ENCODE data around the gene DHRS12. TPM values are rescaled to one million over a fixed set of nuclear protein-coding genes. Genes with fewer than 3 reads are reported as not detected.

Gene DHRS12
- total RNA-seq, 1 donor from 2014 or later = 12.5 TPM

DNA sequence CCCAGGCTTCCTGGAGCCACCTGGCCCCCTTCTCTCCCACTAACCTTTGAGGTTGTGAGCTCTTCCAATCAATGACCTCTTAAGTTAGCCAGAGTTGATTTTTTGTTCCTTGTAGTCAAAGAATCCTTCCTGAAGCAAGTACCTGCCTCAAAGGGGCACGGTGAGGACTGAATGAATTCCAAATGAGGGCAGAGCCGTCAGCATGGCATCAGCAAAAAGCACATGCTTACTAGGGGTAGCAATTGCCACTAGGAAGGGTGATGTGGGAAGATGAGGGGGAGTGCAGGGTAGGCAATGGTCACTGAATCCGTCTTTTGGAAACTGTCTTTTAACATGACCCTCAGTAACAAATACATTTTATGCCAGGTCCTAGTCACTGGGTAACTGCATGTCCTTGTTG lies 15.6 kb upstream of the DHRS12 start:
- Histone ChIP-seq H3K27me3 (no peaks in the 10 kb centered on the region), H3K36me3 (no peaks in the 10 kb centered on the region), H3K4me1 (peaks cover 36% of the 10 kb centered on the region), H3K27ac (no peak overlapping the region), H3K9me3 (no peaks in the 10 kb centered on the region), H3K4me3 (no peak overlapping the region)
- DNase-seq (ENCODE audit: extremely low spot score in 2 of 2) = no peak
- TF ChIP-seq POLR2A (IDR thresholded peaks at IDR 0.05) (no peak), CTCF (IDR thresholded peaks at IDR 0.05) (no peak), POLR2AphosphoS5 (IDR thresholded peaks at IDR 0.05; ENCODE audit: insufficient read depth in 1 of 2, low read depth in 1 of 2) (no peak)
- intact Hi-C loops (cut with DNase I) = loop anchor here (10.0 kb wide), 1 partner anchor 305 kb away; the partner anchor contains the start of gene NEK5

GRCh38 chr13:51818781-51819511 lies 15.0 kb upstream of the DHRS12 start:
- H3K4me3 ChIP-seq = no peak overlapping the region
- H3K36me3 ChIP-seq = no peaks in the 10 kb centered on the region
- intact Hi-C loops (cut with DNase I) = loop anchor here (10.0 kb wide), 1 partner anchor 306 kb away; the partner anchor contains the start of gene NEK5
- no peaks in the 10 kb centered on the region for H3K27me3 ChIP-seq
- no peak for DNase-seq (ENCODE audit: extremely low spot score in 2 of 2)
- no peak for TF ChIP-seq POLR2AphosphoS5 (IDR thresholded peaks at IDR 0.05; ENCODE audit: insufficient read depth in 1 of 2, low read depth in 1 of 2)
- TF ChIP-seq POLR2A (IDR thresholded peaks at IDR 0.05) = no peak
- TF ChIP-seq CTCF (IDR thresholded peaks at IDR 0.05) = no peak
- H3K27ac ChIP-seq = no peak overlapping the region
- peaks cover 34% of the 10 kb centered on the region for H3K4me1 ChIP-seq
- no peaks in the 10 kb centered on the region for H3K9me3 ChIP-seq

DNA sequence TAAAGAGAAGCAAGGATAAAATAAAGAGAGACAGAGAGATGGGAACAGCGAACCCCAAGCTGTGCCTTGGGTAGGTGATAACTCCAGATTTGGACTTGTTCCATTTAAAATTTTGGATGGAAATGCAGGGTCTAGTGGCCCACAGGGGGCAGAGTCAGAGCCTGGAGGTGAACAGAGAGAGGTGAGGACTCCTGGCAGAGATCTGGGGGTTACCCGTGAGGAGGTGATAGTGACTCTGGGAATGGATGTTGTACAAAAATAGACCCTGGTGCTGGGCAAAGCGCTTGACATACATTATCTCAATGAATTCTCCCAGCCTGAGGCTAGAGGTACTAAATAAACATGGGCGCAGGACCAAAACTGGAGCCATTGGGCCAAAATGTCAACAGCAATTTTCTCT lies 14.3 kb upstream of the DHRS12 start:
- no peaks in the 10 kb centered on the region for H3K27me3 ChIP-seq
- no peaks in the 10 kb centered on the region for H3K9me3 ChIP-seq
- DNase-seq (ENCODE audit: extremely low spot score in 2 of 2) = no peak
- no peaks in the 10 kb centered on the region for H3K36me3 ChIP-seq
- no peak overlapping the region for H3K27ac ChIP-seq
- no peak overlapping the region for H3K4me3 ChIP-seq
- TF ChIP-seq CTCF (IDR thresholded peaks at IDR 0.05) (no peak), POLR2A (IDR thresholded peaks at IDR 0.05) (no peak), POLR2AphosphoS5 (IDR thresholded peaks at IDR 0.05; ENCODE audit: insufficient read depth in 1 of 2, low read depth in 1 of 2) (no peak)
- peaks cover 27% of the 10 kb centered on the region for H3K4me1 ChIP-seq
- intact Hi-C loops (cut with DNase I) = loop anchor here (10.0 kb wide), 1 partner anchor 307 kb away; the partner anchor contains the start of gene NEK5

- Histone ChIP-seq H3K36me3 (no peaks in the 10 kb centered on the region), H3K4me1 (peaks cover 22% of the 10 kb centered on the region), H3K27me3 (no peaks in the 10 kb centered on the region), H3K27ac (no peak overlapping the region), H3K4me3 (no peak overlapping the region), H3K9me3 (no peaks in the 10 kb centered on the region)
- TF ChIP-seq POLR2AphosphoS5 (IDR thresholded peaks at IDR 0.05; ENCODE audit: insufficient read depth in 1 of 2, low read depth in 1 of 2) = no peak
- TF ChIP-seq POLR2A (IDR thresholded peaks at IDR 0.05) = no peak
- TF ChIP-seq CTCF (IDR thresholded peaks at IDR 0.05) = no peak
- intact Hi-C loops (cut with DNase I) = loop anchor here (10.0 kb wide), 1 partner anchor 307 kb away; the partner anchor contains the start of gene NEK5
- DNase-seq (ENCODE audit: extremely low spot score in 2 of 2) = no peak
Measured at GRCh38 chr13:51817717-51818116, 13.8 kb upstream of the DHRS12 start.

Measured in vagina (tissue), 2 donors.